Mesenchymal stem cell (in vitro differentiated cells and primary cell): ENCODE data around the gene LRRC75A.

ENCODE experiments used
- DNase-seq: peaks from one replicate; pipeline ENCODE4 v3.0.0-alpha.2; 2013
- H2AFZ ChIP-seq: one replicate; pipeline ENCODE4 v1.6.1; 2013; ENCODE audit warnings: low read depth, mild to moderate bottlenecking, control low read depth, inconsistent platforms, low read length, moderate library complexity
- H2AK5ac ChIP-seq: 2 replicates; pipeline ENCODE4 v1.6.1; 2013; ENCODE audit warnings: low read length, moderate library complexity, mild to moderate bottlenecking, inconsistent platforms; ENCODE audit not compliant: severe bottlenecking
- H2BK120ac ChIP-seq: one replicate; pipeline ENCODE4 v1.6.1; 2013; ENCODE audit warnings: low read depth, mild to moderate bottlenecking, inconsistent platforms, low read length, moderate library complexity
- H2BK12ac ChIP-seq, 2 experiments: one replicate each; pipeline ENCODE4 v1.6.1; 2013; ENCODE audit warnings: inconsistent platforms in 2 of 2, low read length in 2 of 2, mild to moderate bottlenecking in 2 of 2, moderate library complexity in 2 of 2, control low read depth in 1 of 2
- H2BK15ac ChIP-seq: one replicate; pipeline ENCODE4 v1.6.1; 2013; ENCODE audit warnings: mild to moderate bottlenecking, low read depth, inconsistent platforms; ENCODE audit not compliant: poor library complexity, severe bottlenecking
- H2BK5ac ChIP-seq: 2 replicates; pipeline ENCODE4 v1.6.1; 2013; ENCODE audit warnings: low read depth, mild to moderate bottlenecking, low read length, control low read depth, inconsistent platforms; ENCODE audit not compliant: poor library complexity, severe bottlenecking
- H3K14ac ChIP-seq, 2 experiments: one replicate each; pipeline ENCODE4 v1.6.1; 2013; ENCODE audit warnings: inconsistent platforms in 2 of 2, low read length in 2 of 2, control low read depth in 1 of 2, mild to moderate bottlenecking in 1 of 2, moderate library complexity in 1 of 2
- H3K18ac ChIP-seq, 2 experiments: one replicate each; pipeline ENCODE4 v1.6.1; 2013; ENCODE audit warnings: inconsistent platforms in 2 of 2, low read length in 2 of 2, control low read depth in 1 of 2, low read depth in 1 of 2, mild to moderate bottlenecking in 1 of 2
- H3K23ac ChIP-seq, 2 experiments: one replicate each; pipeline ENCODE4 v1.6.1; 2013; ENCODE audit warnings: inconsistent platforms in 2 of 2, low read length in 2 of 2, mild to moderate bottlenecking in 2 of 2, moderate library complexity in 2 of 2, control low read depth in 1 of 2
- H3K27ac ChIP-seq: 2 replicates; pipeline ENCODE4 v1.5.1; 2013; ENCODE audit warnings: mild to moderate bottlenecking, moderate library complexity, low read length, control low read depth, inconsistent platforms; ENCODE audit not compliant: poor library complexity, severe bottlenecking
- H3K27me3 ChIP-seq, 2 experiments: 2 replicates each; pipeline versions ENCODE4 v1.6.1 to v1.7.0; 2013; ENCODE audit warnings: low read length in 2 of 2, mild to moderate bottlenecking in 2 of 2, moderate library complexity in 2 of 2, control low read depth in 1 of 2, inconsistent platforms in 1 of 2; ENCODE audit not compliant: control insufficient read depth in 1 of 2, insufficient read depth in 1 of 2
- H3K36me3 ChIP-seq, 2 experiments: 2 replicates each; pipeline versions ENCODE4 v1.6.1 to v1.7.0; 2013; ENCODE audit warnings: low read length in 2 of 2, control low read depth in 1 of 2, inconsistent platforms in 1 of 2, low read depth in 1 of 2, mild to moderate bottlenecking in 1 of 2; ENCODE audit not compliant: insufficient read depth in 2 of 2, control insufficient read depth in 1 of 2
- H3K4ac ChIP-seq, 2 experiments: one replicate each; pipeline ENCODE4 v1.6.1; 2013; ENCODE audit warnings: inconsistent platforms in 2 of 2, low read length in 2 of 2, mild to moderate bottlenecking in 2 of 2, moderate library complexity in 2 of 2, control low read depth in 1 of 2, low read depth in 1 of 2
- H3K4me1 ChIP-seq: 2 replicates; pipeline ENCODE4 v1.6.1; 2013; ENCODE audit warnings: low read depth, low read length, control low read depth; ENCODE audit not compliant: control insufficient read depth, insufficient read depth
- H3K4me2 ChIP-seq: 2 replicates; pipeline ENCODE4 v1.6.1; 2013; ENCODE audit warnings: low read length, mild to moderate bottlenecking, inconsistent platforms; ENCODE audit not compliant: poor library complexity, severe bottlenecking
- H3K4me3 ChIP-seq, 2 experiments: 2 replicates each; pipeline versions ENCODE4 v1.5.1 to v1.7.0; 2013; ENCODE audit warnings: low read length in 2 of 2, mild to moderate bottlenecking in 2 of 2, control low read depth in 1 of 2, low read depth in 1 of 2; ENCODE audit not compliant: insufficient read depth in 1 of 2
- H3K79me1 ChIP-seq: replicated peaks from 2 replicates; pipeline ENCODE4 v1.6.1; 2013; ENCODE audit warnings: mild to moderate bottlenecking, control low read depth, low read length, inconsistent platforms; ENCODE audit not compliant: poor library complexity, severe bottlenecking
- H3K9ac ChIP-seq: 2 replicates; pipeline ENCODE4 v1.7.0; 2013; ENCODE audit warnings: mild to moderate bottlenecking, low read length, moderate library complexity
- H3K9me3 ChIP-seq: 2 replicates; pipeline ENCODE4 v1.7.0; 2013; ENCODE audit warnings: mild to moderate bottlenecking, low read length; ENCODE audit not compliant: control insufficient read depth
- H4K8ac ChIP-seq: one replicate; pipeline ENCODE4 v1.6.1; 2013; ENCODE audit warnings: inconsistent platforms, mild to moderate bottlenecking, low read length, moderate library complexity
- H4K91ac ChIP-seq: one replicate; pipeline ENCODE4 v1.6.1; 2013; ENCODE audit warnings: mild to moderate bottlenecking, low read length, inconsistent platforms
- WGBS: methylation state at CpG from one replicate; pipeline ENCODE4 v1.1.7; 2013; ENCODE audit warnings: mixed read lengths; 5-methylcytosine and 5-hydroxymethylcytosine counted together

Gene LRRC75A

DNA sequence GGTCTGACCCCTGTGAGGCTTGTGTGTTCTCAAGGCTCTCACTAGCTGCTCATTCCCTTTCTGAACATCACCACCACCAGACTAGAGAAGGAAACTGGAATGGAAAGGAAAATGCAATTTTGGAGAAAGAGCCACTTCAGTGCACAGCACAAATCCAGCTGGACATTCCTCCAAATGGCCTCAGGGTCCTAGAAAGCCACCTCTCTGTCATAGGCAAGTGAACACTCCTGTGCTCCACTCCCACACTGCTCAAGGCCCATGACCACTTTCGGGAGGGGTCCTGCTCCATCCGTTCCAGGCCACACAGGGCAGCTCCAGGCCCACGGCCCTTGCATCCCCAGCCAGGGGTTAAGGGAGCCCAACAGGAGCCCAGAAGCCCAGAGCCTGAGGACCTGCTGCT, 2.6 kb downstream of the LRRC75A start:
- Histone ChIP-seq H3K9ac (no peak overlapping the region), H2BK15ac (no peak overlapping the region), H3K27me3 (peaks cover 41 to 53% of the 10 kb centered on the region in 2 experiments), H3K18ac (no peak overlapping the region), H3K4me2 (no peak overlapping the region), H3K23ac (no peak overlapping the region), H3K36me3 (no peaks in the 10 kb centered on the region), H3K4me1 (peaks cover 18% of the 10 kb centered on the region), H4K91ac (no peak overlapping the region), H2BK12ac (no peak overlapping the region), H2BK5ac (no peak overlapping the region), H3K9me3 (no peaks in the 10 kb centered on the region), H4K8ac (no peak overlapping the region), H3K14ac (no peak overlapping the region), H3K4me3 (no peak overlapping the region), H3K27ac (no peak overlapping the region), H2AFZ (no peak overlapping the region), H3K79me1 (no peaks in the 10 kb centered on the region), H3K4ac (no peak overlapping the region), H2BK120ac (no peak overlapping the region), H2AK5ac (no peak overlapping the region)
- no peak for DNase-seq
- WGBS, result 89% methylated on average over 3 of the region's 3 CpGs

DNA sequence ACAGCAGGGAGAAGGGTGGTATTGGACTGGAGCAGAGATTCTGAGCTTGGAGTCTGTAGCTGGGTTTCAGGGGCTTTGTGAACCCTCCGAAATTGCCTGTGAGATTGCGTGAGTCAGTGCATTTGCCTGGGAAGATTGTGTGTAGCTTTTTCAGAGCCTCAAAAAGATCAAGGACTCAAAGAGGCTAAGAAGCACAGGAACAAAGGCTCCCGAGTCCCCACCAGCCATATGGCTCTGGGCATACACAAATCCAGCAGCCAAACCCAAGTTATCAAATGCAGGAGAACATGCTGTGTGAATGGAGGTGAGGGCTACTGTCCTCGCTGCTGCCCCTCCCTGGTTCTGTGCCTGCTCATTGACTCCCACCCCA, 3.0 kb downstream of the LRRC75A start:
- H3K36me3 ChIP-seq, result no peaks in the 10 kb centered on the region
- no peak overlapping the region for H3K9ac ChIP-seq
- H2BK12ac ChIP-seq, result no peak overlapping the region
- H4K91ac ChIP-seq, result no peak overlapping the region
- 86% methylated on average over 3 of the region's 4 CpGs for WGBS
- no peak overlapping the region for H3K14ac ChIP-seq
- no peak overlapping the region for H4K8ac ChIP-seq
- H2BK15ac ChIP-seq, result peak overlapping the region; percentile 12
- H3K27ac ChIP-seq, result no peak overlapping the region
- no peaks in the 10 kb centered on the region for H3K79me1 ChIP-seq
- no peak overlapping the region for H2BK120ac ChIP-seq
- no peak overlapping the region for H2BK5ac ChIP-seq
- DNase-seq, result no peak
- no peak overlapping the region for H3K4ac ChIP-seq
- no peak overlapping the region for H3K23ac ChIP-seq
- no peak overlapping the region for H2AK5ac ChIP-seq
- H2AFZ ChIP-seq, result no peak overlapping the region
- H3K4me3 ChIP-seq, result no peak overlapping the region
- no peak overlapping the region for H3K18ac ChIP-seq
- H3K9me3 ChIP-seq, result no peaks in the 10 kb centered on the region
- H3K27me3 ChIP-seq, result peaks cover 36 to 48% of the 10 kb centered on the region in 2 experiments
- peaks cover 20% of the 10 kb centered on the region for H3K4me1 ChIP-seq
- no peak overlapping the region for H3K4me2 ChIP-seq

DNA sequence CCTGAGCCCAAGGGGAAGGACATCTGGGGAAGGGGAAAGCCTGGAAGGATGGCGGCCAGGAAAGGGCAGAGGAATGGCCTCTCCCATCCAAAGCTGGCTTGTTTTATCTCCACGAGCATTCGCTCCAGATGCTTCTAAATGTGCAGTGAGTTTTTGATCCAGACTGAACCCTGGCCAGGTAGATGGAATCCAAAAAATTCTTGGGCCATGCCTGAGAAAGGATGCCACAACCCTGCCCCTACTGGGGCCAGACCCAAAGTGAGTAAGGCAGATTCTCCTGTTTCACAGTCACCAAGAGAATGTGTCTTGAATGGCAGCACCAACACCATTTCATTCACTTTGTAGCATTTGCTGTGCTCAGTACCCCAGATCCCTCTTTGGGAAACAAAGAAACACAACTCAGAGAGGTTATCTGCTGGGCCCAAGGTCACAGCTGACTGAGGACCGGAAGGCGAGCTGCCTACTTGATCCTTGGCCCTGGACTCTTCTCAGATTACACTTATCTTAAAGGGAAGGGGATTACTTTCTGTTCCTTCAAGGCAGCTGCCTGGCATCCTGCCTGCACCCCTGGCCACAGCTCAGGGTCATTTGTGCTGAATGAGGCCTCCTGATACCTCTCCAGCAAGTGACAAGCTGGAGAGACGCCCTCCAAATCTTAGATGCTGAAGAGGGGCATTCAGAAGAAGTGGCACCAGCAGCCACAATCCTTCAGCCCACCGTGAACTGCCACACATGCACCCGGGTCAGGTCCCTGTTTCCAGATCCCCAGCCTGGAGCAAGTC, 3.6 kb downstream of the LRRC75A start:
- H3K27me3 ChIP-seq, result peaks cover 31 to 42% of the 10 kb centered on the region in 2 experiments
- no peak overlapping the region for H3K14ac ChIP-seq
- H2BK12ac ChIP-seq, result no peak overlapping the region
- H4K8ac ChIP-seq, result no peak overlapping the region
- H4K91ac ChIP-seq, result no peak overlapping the region
- H3K27ac ChIP-seq, result no peak overlapping the region
- no peak overlapping the region for H3K4me3 ChIP-seq
- no peak overlapping the region for H3K23ac ChIP-seq
- H3K36me3 ChIP-seq, result no peaks in the 10 kb centered on the region
- H3K18ac ChIP-seq, result no peak overlapping the region
- H3K4me2 ChIP-seq, result no peak overlapping the region
- peaks cover 20% of the 10 kb centered on the region for H3K4me1 ChIP-seq
- no peak overlapping the region for H2AK5ac ChIP-seq
- H2AFZ ChIP-seq, result no peak overlapping the region
- no peak for DNase-seq
- H2BK15ac ChIP-seq, result peak overlapping the region; percentile 12
- H3K9me3 ChIP-seq, result no peaks in the 10 kb centered on the region
- WGBS, result 81% methylated on average over 8 of the region's 8 CpGs
- no peak overlapping the region for H3K4ac ChIP-seq
- no peak overlapping the region for H3K9ac ChIP-seq
- H2BK5ac ChIP-seq, result no peak overlapping the region
- H2BK120ac ChIP-seq, result no peak overlapping the region
- no peaks in the 10 kb centered on the region for H3K79me1 ChIP-seq

DNA sequence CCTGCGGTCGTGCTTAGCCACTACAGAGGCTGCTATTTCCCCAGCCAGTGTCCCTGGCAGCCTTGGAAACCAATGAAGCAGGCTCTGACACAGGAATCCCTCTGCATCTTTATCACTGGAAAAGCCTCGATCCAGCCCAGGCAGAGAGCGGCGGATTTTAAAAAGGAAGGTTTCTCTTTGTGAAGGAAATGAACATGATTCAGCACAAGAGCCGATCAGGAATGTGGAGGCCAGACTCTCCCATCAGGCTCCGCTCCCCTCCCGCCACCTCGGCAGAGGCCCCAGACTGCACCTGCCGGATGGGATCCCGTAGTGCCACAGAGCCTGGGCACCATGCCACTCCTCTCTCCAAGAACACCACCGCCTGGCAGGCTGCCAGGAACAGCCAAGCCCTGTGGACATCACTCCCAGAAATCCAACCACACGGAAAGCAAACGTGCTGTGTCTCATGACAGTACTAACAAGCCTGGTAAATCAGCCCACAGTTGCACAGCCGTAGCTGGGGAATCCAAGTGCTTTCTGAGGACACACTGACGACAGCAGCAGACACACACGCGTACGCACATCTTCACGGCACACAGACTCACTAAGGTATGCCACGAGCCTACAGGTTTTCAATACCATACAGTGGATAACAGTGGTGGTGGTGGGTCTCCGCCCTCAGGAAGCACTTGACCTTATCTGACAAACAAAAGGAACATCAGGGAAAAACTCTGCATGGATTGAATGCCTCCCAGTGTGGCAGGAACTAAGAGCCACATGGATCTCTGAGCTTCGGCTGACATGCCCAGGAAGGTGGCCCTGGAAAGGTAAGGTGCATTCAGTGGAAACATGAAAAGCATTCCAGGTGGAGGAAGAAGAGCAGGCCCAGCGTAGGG, 5.4 kb downstream of the LRRC75A start:
- H3K23ac ChIP-seq, result no peak overlapping the region

More for the DNA sequence above, 5.4 kb downstream of the LRRC75A start:
- Histone ChIP-seq H3K27me3 (peaks cover 21 to 32% of the 10 kb centered on the region in 2 experiments), H2BK15ac (no peak overlapping the region), H3K9me3 (no peaks in the 10 kb centered on the region), H4K91ac (no peak overlapping the region), H2BK120ac (no peak overlapping the region), H3K4me2 (no peak overlapping the region), H3K4me3 (peak overlapping the region in 1 of 2 experiments; percentile 15), H2AFZ (no peak overlapping the region), H3K14ac (no peak overlapping the region), H3K36me3 (no peaks in the 10 kb centered on the region), H3K79me1 (no peaks in the 10 kb centered on the region), H2BK5ac (no peak overlapping the region), H3K27ac (no peak overlapping the region), H2BK12ac (peak overlapping the region in 1 of 2 experiments; percentile 20), H3K4me1 (peaks cover 15% of the 10 kb centered on the region), H4K8ac (no peak overlapping the region), H3K18ac (no peak overlapping the region), H3K9ac (peak overlapping the region; percentile 80), H3K4ac (no peak overlapping the region), H2AK5ac (no peak overlapping the region)
- WGBS, result 77% methylated on average over 24 of the region's 24 CpGs
- DNase-seq, result peak; percentile 48
